GM12878 (cell line): ENCODE data around the gene OR4C16. TPM values are rescaled to one million over a fixed set of nuclear protein-coding genes. Genes with fewer than 3 reads are reported as not detected.

Experiments
- polyA plus RNA-seq, 11 experiments: library from polyadenylated mRNA; depleted of rRNA in 4 of 11; unstranded in 6 of 11; stranded (reverse) in 5 of 11; fragments of >200 nt; fragmentation: Nextera tagmentation in 4 of 11; fragmentation: Illumina TruSeq in 1 of 11; extraction: Ambion mirVana in 4 of 11; extraction: Trizol in 1 of 11; gene quantifications; 1 replicate in 1 of 11; 2 replicates in 10 of 11; pipeline versions ENCODE4 v1.2.1 to v1.2.3, GENCODE V29; 2011 to 2016; ENCODE audit warnings: inconsistent platforms in 2 of 11, missing spikeins in 2 of 11, low read depth in 1 of 11
- total RNA-seq, 4 experiments: library from RNA; depleted of rRNA in 3 of 4; stranded (reverse); fragments of >200 nt in 3 of 4; fragmentation: Illumina TruSeq in 1 of 4; extraction: Trizol in 1 of 4; gene quantifications; 2 replicates each; pipeline versions ENCODE4 v1.2.1 to v1.2.3, GENCODE V29; 2013 to 2021

The OR4C16 gene
- total and polyA plus RNA-seq, 10 of the 15 experiments (the other 5 are each of a cell fraction or from before 2014, with no cell fraction given) = not detected

Other genes starting within 250 kb of the OR4C16 start
Only the 7 nearest of the 11 such genes appear.
- gene OR4A15, start 204.2 kb upstream of the OR4C16 start, total RNA-seq (2014; rRNA removed) = not detected in 2 replicates
- gene OR4A15, start 204.2 kb upstream of the OR4C16 start, total RNA-seq (2014; rRNA removed; fragmentation: Illumina TruSeq; extraction: Trizol) = not detected in 2 replicates
- not detected in 2 replicates for gene OR4A15, start 204.2 kb upstream of the OR4C16 start, total RNA-seq (2021)
- gene OR4A15, start 204.2 kb upstream of the OR4C16 start, polyA plus RNA-seq (2011; rRNA removed) = not detected in 2 replicates
- not detected in 2 replicates for gene OR4A15, start 204.2 kb upstream of the OR4C16 start, polyA plus RNA-seq (2014; fragmentation: Illumina TruSeq; extraction: Trizol)
- gene OR4A15, start 204.2 kb upstream of the OR4C16 start, polyA plus RNA-seq (2014; fragmentation: Nextera tagmentation; extraction: Ambion mirVana) = not detected
- not detected in 2 replicates for gene OR4A15, start 204.2 kb upstream of the OR4C16 start, polyA plus RNA-seq (2014; rRNA removed)
- gene OR4A15, start 204.2 kb upstream of the OR4C16 start, polyA plus RNA-seq (2016; fragmentation: Nextera tagmentation; extraction: Ambion mirVana) = not detected
- not detected in 2 replicates for gene OR4C15, start 17.7 kb upstream of the OR4C16 start, total RNA-seq (2014; rRNA removed)
- not detected in 2 replicates for gene OR4C15, start 17.7 kb upstream of the OR4C16 start, total RNA-seq (2014; rRNA removed; fragmentation: Illumina TruSeq; extraction: Trizol)
- gene OR4C15, start 17.7 kb upstream of the OR4C16 start, total RNA-seq (2021) = not detected in 2 replicates
- gene OR4C15, start 17.7 kb upstream of the OR4C16 start, polyA plus RNA-seq (2011; rRNA removed) = not detected in 2 replicates
- gene OR4C15, start 17.7 kb upstream of the OR4C16 start, polyA plus RNA-seq (2014; fragmentation: Illumina TruSeq; extraction: Trizol) = not detected in 2 replicates
- not detected for gene OR4C15, start 17.7 kb upstream of the OR4C16 start, polyA plus RNA-seq (2014; fragmentation: Nextera tagmentation; extraction: Ambion mirVana)
- gene OR4C15, start 17.7 kb upstream of the OR4C16 start, polyA plus RNA-seq (2014; rRNA removed) = not detected in 2 replicates
- gene OR4C15, start 17.7 kb upstream of the OR4C16 start, polyA plus RNA-seq (2016; fragmentation: Nextera tagmentation; extraction: Ambion mirVana) = not detected
- not detected in 2 replicates for gene OR4C11, start 35.5 kb downstream of the OR4C16 start, total RNA-seq (2014; rRNA removed)
- gene OR4C11, start 35.5 kb downstream of the OR4C16 start, total RNA-seq (2014; rRNA removed; fragmentation: Illumina TruSeq; extraction: Trizol) = not detected in 2 replicates
- gene OR4C11, start 35.5 kb downstream of the OR4C16 start, total RNA-seq (2021) = not detected in 2 replicates
- gene OR4C11, start 35.5 kb downstream of the OR4C16 start, polyA plus RNA-seq (2011; rRNA removed) = not detected in 2 replicates
- gene OR4C11, start 35.5 kb downstream of the OR4C16 start, polyA plus RNA-seq (2014; fragmentation: Illumina TruSeq; extraction: Trizol) = not detected in 2 replicates
- not detected for gene OR4C11, start 35.5 kb downstream of the OR4C16 start, polyA plus RNA-seq (2014; fragmentation: Nextera tagmentation; extraction: Ambion mirVana)
- gene OR4C11, start 35.5 kb downstream of the OR4C16 start, polyA plus RNA-seq (2014; rRNA removed) = not detected in 2 replicates
- not detected for gene OR4C11, start 35.5 kb downstream of the OR4C16 start, polyA plus RNA-seq (2016; fragmentation: Nextera tagmentation; extraction: Ambion mirVana)
- gene OR4P4, start 63.0 kb downstream of the OR4C16 start, total RNA-seq (2014; rRNA removed) = not detected in 2 replicates
- gene OR4P4, start 63.0 kb downstream of the OR4C16 start, total RNA-seq (2014; rRNA removed; fragmentation: Illumina TruSeq; extraction: Trizol) = not detected in 2 replicates
- not detected in 2 replicates for gene OR4P4, start 63.0 kb downstream of the OR4C16 start, total RNA-seq (2021)
- not detected in 2 replicates for gene OR4P4, start 63.0 kb downstream of the OR4C16 start, polyA plus RNA-seq (2011; rRNA removed)
- not detected in 2 replicates for gene OR4P4, start 63.0 kb downstream of the OR4C16 start, polyA plus RNA-seq (2014; fragmentation: Illumina TruSeq; extraction: Trizol)
- not detected for gene OR4P4, start 63.0 kb downstream of the OR4C16 start, polyA plus RNA-seq (2014; fragmentation: Nextera tagmentation; extraction: Ambion mirVana)
- gene OR4P4, start 63.0 kb downstream of the OR4C16 start, polyA plus RNA-seq (2014; rRNA removed) = not detected in 2 replicates
- not detected for gene OR4P4, start 63.0 kb downstream of the OR4C16 start, polyA plus RNA-seq (2016; fragmentation: Nextera tagmentation; extraction: Ambion mirVana)
- not detected in 2 replicates for gene OR4S2, start 76.2 kb downstream of the OR4C16 start, total RNA-seq (2014; rRNA removed)
- not detected in 2 replicates for gene OR4S2, start 76.2 kb downstream of the OR4C16 start, total RNA-seq (2014; rRNA removed; fragmentation: Illumina TruSeq; extraction: Trizol)
- gene OR4S2, start 76.2 kb downstream of the OR4C16 start, total RNA-seq (2021) = not detected in 2 replicates
- gene OR4S2, start 76.2 kb downstream of the OR4C16 start, polyA plus RNA-seq (2011; rRNA removed) = not detected in 2 replicates
- gene OR4S2, start 76.2 kb downstream of the OR4C16 start, polyA plus RNA-seq (2014; fragmentation: Illumina TruSeq; extraction: Trizol) = not detected in 2 replicates
- gene OR4S2, start 76.2 kb downstream of the OR4C16 start, polyA plus RNA-seq (2014; fragmentation: Nextera tagmentation; extraction: Ambion mirVana) = not detected
- gene OR4S2, start 76.2 kb downstream of the OR4C16 start, polyA plus RNA-seq (2014; rRNA removed) = not detected in 2 replicates
- not detected for gene OR4S2, start 76.2 kb downstream of the OR4C16 start, polyA plus RNA-seq (2016; fragmentation: Nextera tagmentation; extraction: Ambion mirVana)
- gene OR4C6, start 90.1 kb downstream of the OR4C16 start, total RNA-seq (2014; rRNA removed) = 0.16 and 0.34 TPM in 2 replicates
- 0.18 and 0.27 TPM in 2 replicates for gene OR4C6, start 90.1 kb downstream of the OR4C16 start, total RNA-seq (2014; rRNA removed; fragmentation: Illumina TruSeq; extraction: Trizol)
- gene OR4C6, start 90.1 kb downstream of the OR4C16 start, total RNA-seq (2021) = not detected in 2 replicates
- gene OR4C6, start 90.1 kb downstream of the OR4C16 start, polyA plus RNA-seq (2011; rRNA removed) = 0.30 and 0.52 TPM in 2 replicates
- gene OR4C6, start 90.1 kb downstream of the OR4C16 start, polyA plus RNA-seq (2014; fragmentation: Illumina TruSeq; extraction: Trizol) = 0.22 and 0.59 TPM in 2 replicates
- under 1 TPM; 0.42 to 0.53 TPM for gene OR4C6, start 90.1 kb downstream of the OR4C16 start, polyA plus RNA-seq (2014; fragmentation: Nextera tagmentation; extraction: Ambion mirVana)
- 0.16 TPM in 1 of 2 replicates, not detected in the other for gene OR4C6, start 90.1 kb downstream of the OR4C16 start, polyA plus RNA-seq (2014; rRNA removed)
- gene OR4C6, start 90.1 kb downstream of the OR4C16 start, polyA plus RNA-seq (2016; fragmentation: Nextera tagmentation; extraction: Ambion mirVana) = under 1 TPM in 1 of 2 experiments, not detected in 1; 0.60 TPM
- not detected in 2 replicates for gene OR5D13, start 201.3 kb downstream of the OR4C16 start, total RNA-seq (2014; rRNA removed)
- gene OR5D13, start 201.3 kb downstream of the OR4C16 start, total RNA-seq (2014; rRNA removed; fragmentation: Illumina TruSeq; extraction: Trizol) = not detected in 2 replicates
- gene OR5D13, start 201.3 kb downstream of the OR4C16 start, total RNA-seq (2021) = not detected in 2 replicates
- not detected in 2 replicates for gene OR5D13, start 201.3 kb downstream of the OR4C16 start, polyA plus RNA-seq (2011; rRNA removed)
- gene OR5D13, start 201.3 kb downstream of the OR4C16 start, polyA plus RNA-seq (2014; fragmentation: Illumina TruSeq; extraction: Trizol) = not detected in 2 replicates
- gene OR5D13, start 201.3 kb downstream of the OR4C16 start, polyA plus RNA-seq (2014; fragmentation: Nextera tagmentation; extraction: Ambion mirVana) = not detected
- not detected in 2 replicates for gene OR5D13, start 201.3 kb downstream of the OR4C16 start, polyA plus RNA-seq (2014; rRNA removed)
- gene OR5D13, start 201.3 kb downstream of the OR4C16 start, polyA plus RNA-seq (2016; fragmentation: Nextera tagmentation; extraction: Ambion mirVana) = not detected